Vagina (tissue), 2 donors: ENCODE results near the gene GFOD1. TPM values are rescaled to one million over a fixed set of nuclear protein-coding genes. Genes with fewer than 3 reads are reported as not detected.

Source experiments
- DNase-seq, 2 donors: peaks; one replicate each; pipeline ENCODE4 v3.0.0-alpha.2; 2017; ENCODE audit errors: extremely low spot score in 2 of 2
- H3K27ac ChIP-seq: fragments of 200-600 bp; sonication (generic); one replicate; pipeline ENCODE4 v1.5.1; 2019
- H3K27me3 ChIP-seq: fragments of 200-600 bp; sonication (generic); one replicate; pipeline ENCODE4 v1.5.1; 2019
- H3K36me3 ChIP-seq, 2 donors: fragments of 200-600 bp; sonication (generic); one replicate each; pipeline ENCODE4 v1.5.1; 2017 to 2019
- H3K4me1 ChIP-seq: fragments of 200-600 bp; sonication (generic); one replicate; pipeline ENCODE4 v1.5.1; 2019
- H3K4me3 ChIP-seq, 2 donors: fragments of 200-600 bp; sonication (generic); 1 replicate in 1 of 2; 2 replicates in 1 of 2; pipeline ENCODE4 v1.5.1; 2016 to 2019
- H3K9me3 ChIP-seq: fragments of 200-600 bp; sonication (generic); one replicate; pipeline ENCODE4 v1.5.1; 2019
- CTCF ChIP-seq, 3 experiments: fragments of 450-650 bp in 2 of 3; fragments of 200-600 bp in 1 of 3; sonication (generic) in 1 of 3; IDR thresholded peaks; one replicate each; pipeline ENCODE4 v1.5.1; 2017 to 2019; ENCODE audit warnings: antibody characterized with exemption in 3 of 3, mild to moderate bottlenecking in 2 of 3, moderate library complexity in 2 of 3
- POLR2A ChIP-seq, 2 donors: fragments of 450-650 bp; IDR thresholded peaks; one replicate each; pipeline ENCODE4 v1.6.1; 2017; ENCODE audit warnings: antibody characterized with exemption in 2 of 2, mild to moderate bottlenecking in 2 of 2, moderate library complexity in 2 of 2
- POLR2AphosphoS5 ChIP-seq, 2 donors: sonication (generic); formaldehyde crosslinking; IDR thresholded peaks; one replicate each; pipeline ENCODE4 v1.9.0; 2017; ENCODE audit warnings: antibody characterized with exemption in 2 of 2, mild to moderate bottlenecking in 2 of 2, low read depth in 1 of 2; ENCODE audit not compliant: insufficient read depth in 1 of 2
- intact Hi-C: fragments of 100-400 bp; cut with DNase I; formaldehyde crosslinking; loops from one replicate; pipeline ENCODE4 v1.15.1; 2023
- total RNA-seq: library from RNA; depleted of rRNA; stranded (reverse); fragments of >200 nt; gene quantifications from one replicate; pipeline ENCODE4 v1.2.3, GENCODE V29; 2016

Gene GFOD1
- total RNA-seq, 1 donor from 2014 or later, result 16.9 TPM

GRCh38 chr6:13409991-13410390 lies 77.4 kb downstream of the GFOD1 start:
- Histone ChIP-seq H3K36me3 (no peaks in the 10 kb centered on the region), H3K4me3 (no peak overlapping the region), H3K27ac (no peak overlapping the region), H3K9me3 (no peaks in the 10 kb centered on the region), H3K4me1 (peaks cover 51% of the 10 kb centered on the region), H3K27me3 (no peaks in the 10 kb centered on the region)
- intact Hi-C loops, result no loop called here
- TF ChIP-seq POLR2AphosphoS5 (IDR thresholded peaks at IDR 0.05; ENCODE audit: insufficient read depth in 1 of 2, low read depth in 1 of 2) (no peak), POLR2A (IDR thresholded peaks at IDR 0.05) (no peak), CTCF (IDR thresholded peaks at IDR 0.05) (no peak)
- no peak for DNase-seq

GRCh38 chr6:13407709-13408695 lies 79.4 kb downstream of the GFOD1 start:
- Histone ChIP-seq H3K36me3 (no peaks in the 10 kb centered on the region), H3K27ac (no peak overlapping the region), H3K4me1 (peaks cover 33% of the 10 kb centered on the region), H3K9me3 (no peaks in the 10 kb centered on the region), H3K4me3 (no peak overlapping the region), H3K27me3 (no peaks in the 10 kb centered on the region)
- DNase-seq, result no peak
- intact Hi-C loops, result no loop called here
- no peak for TF ChIP-seq POLR2A (IDR thresholded peaks at IDR 0.05)
- no peak for TF ChIP-seq CTCF (IDR thresholded peaks at IDR 0.05)
- TF ChIP-seq POLR2AphosphoS5 (IDR thresholded peaks at IDR 0.05; ENCODE audit: insufficient read depth in 1 of 2, low read depth in 1 of 2), result no peak

DNA sequence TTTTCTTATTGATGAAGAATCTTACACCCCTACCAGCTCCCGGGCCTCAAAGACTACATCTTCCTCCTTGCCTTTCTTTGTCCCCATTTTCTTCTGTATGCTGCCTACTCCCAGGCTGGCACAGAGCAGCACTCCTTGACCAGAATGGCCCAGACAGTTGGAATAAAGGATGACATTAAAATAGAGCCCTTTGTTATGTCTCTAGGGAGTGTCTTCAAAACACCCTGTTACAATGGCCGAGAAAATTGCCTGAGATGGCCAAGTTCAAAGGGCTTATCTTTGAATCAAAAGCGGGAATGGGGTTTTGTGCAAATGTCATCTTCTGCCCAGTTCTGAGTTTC lies 80.1 kb downstream of the GFOD1 start:
- Histone ChIP-seq H3K4me1 (peaks cover 27% of the 10 kb centered on the region), H3K27ac (peak overlapping the region; percentile 45)

GRCh38 chr6:13406781-13407180 lies 80.6 kb downstream of the GFOD1 start:
- intact Hi-C loops, result no loop called here
- TF ChIP-seq CTCF (IDR thresholded peaks at IDR 0.05) (no peak), POLR2AphosphoS5 (IDR thresholded peaks at IDR 0.05; ENCODE audit: insufficient read depth in 1 of 2, low read depth in 1 of 2) (no peak), POLR2A (IDR thresholded peaks at IDR 0.05) (no peak)
- Histone ChIP-seq H3K27ac (peak overlapping the region; percentile 45), H3K36me3 (no peaks in the 10 kb centered on the region), H3K9me3 (no peaks in the 10 kb centered on the region), H3K4me1 (peaks cover 27% of the 10 kb centered on the region), H3K27me3 (no peaks in the 10 kb centered on the region), H3K4me3 (no peak overlapping the region)
- DNase-seq, result no peak

More for the DNA sequence above, 80.1 kb downstream of the GFOD1 start:
- TF ChIP-seq POLR2A (IDR thresholded peaks at IDR 0.05) (no peak), POLR2AphosphoS5 (IDR thresholded peaks at IDR 0.05; ENCODE audit: insufficient read depth in 1 of 2, low read depth in 1 of 2) (no peak), CTCF (IDR thresholded peaks at IDR 0.05) (no peak)
- Histone ChIP-seq H3K27me3 (no peaks in the 10 kb centered on the region), H3K9me3 (no peaks in the 10 kb centered on the region), H3K36me3 (no peaks in the 10 kb centered on the region), H3K4me3 (no peak overlapping the region)
- no peak for DNase-seq
- intact Hi-C loops, result no loop called here

GRCh38 chr6:13405961-13406477 lies 81.4 kb downstream of the GFOD1 start:
- Histone ChIP-seq H3K27ac (peak overlapping the region; percentile 45), H3K4me3 (no peak overlapping the region), H3K27me3 (no peaks in the 10 kb centered on the region), H3K36me3 (no peaks in the 10 kb centered on the region), H3K4me1 (peaks cover 27% of the 10 kb centered on the region), H3K9me3 (no peaks in the 10 kb centered on the region)
- intact Hi-C loops, result no loop called here
- no peak for TF ChIP-seq POLR2AphosphoS5 (IDR thresholded peaks at IDR 0.05; ENCODE audit: insufficient read depth in 1 of 2, low read depth in 1 of 2)
- no peak for DNase-seq
